Panc1 (cell line): Measurements from ENCODE around the gene ZNF738. TPM values are rescaled to one million over a fixed set of nuclear protein-coding genes. Genes with fewer than 3 reads are reported as not detected.
A peak's percentile ranks its signal among the peaks of the same experiment; 100 is the strongest.

ENCODE experiments used
- ATAC-seq: fragments of 200-7000 bp; cut with Tn5 transposase; 2 replicates; pipeline ENCODE4 v1.9.1; 2020; ENCODE audit warnings: mild to moderate bottlenecking, moderate library complexity
- BruUV-seq: library from RNA; stranded (reverse); fragments of 400-500 nt; replicated peaks from 2 replicates; lab custom pipeline; 2021; lab: Mats Ljungman, UMichigan
- CTCF ChIA-PET: fragments of 300-600 bp; sonication (Branson Sonifier 250); formaldehyde crosslinking; loops from one replicate; lab custom pipeline; 2022; ENCODE audit warnings: antibody characterized with exemption; lab: Charles Lee
- POLR2A ChIA-PET: fragments of 300-600 bp; sonication (Branson Sonifier 250); formaldehyde crosslinking; loops from one replicate; lab custom pipeline; 2022; ENCODE audit warnings: antibody characterized with exemption; lab: Charles Lee
- DNase-seq: peaks from one replicate; pipeline ENCODE4 v3.0.0-alpha.2; 2010; ENCODE audit warnings: low read depth, low spot score
- H3K27ac ChIP-seq: 2 replicates; pipeline ENCODE4 v1.5.1; 2011; ENCODE audit warnings: mild to moderate bottlenecking, low read length, inconsistent platforms
- H3K27me3 ChIP-seq: fragments of 200-500 bp; sonication (Bioruptor generic); 2 replicates; pipeline ENCODE4 v1.6.0; 2014; ENCODE audit warnings: low read length, inconsistent platforms; ENCODE audit not compliant: control insufficient read depth, insufficient read depth
- H3K36me3 ChIP-seq: fragments of 200-500 bp; sonication (Bioruptor generic); 2 replicates; pipeline ENCODE4 v1.5.1; 2014; ENCODE audit warnings: inconsistent platforms, mild to moderate bottlenecking, low read length, moderate library complexity; ENCODE audit not compliant: control insufficient read depth, insufficient read depth
- H3K4me1 ChIP-seq: 2 replicates; pipeline ENCODE4 v1.5.1; 2011; ENCODE audit warnings: inconsistent platforms, mild to moderate bottlenecking, low read length, moderate library complexity; ENCODE audit not compliant: control insufficient read depth, insufficient read depth
- H3K4me3 ChIP-seq, 2 experiments: 2 replicates each; pipeline ENCODE4 v1.5.1; 2011 to 2012; ENCODE audit warnings: low read depth in 2 of 2, low read length in 2 of 2, mild to moderate bottlenecking in 2 of 2, inconsistent platforms in 1 of 2, moderate library complexity in 1 of 2
- H3K9me3 ChIP-seq: fragments of 200-500 bp; sonication (Bioruptor generic); 2 replicates; pipeline ENCODE4 v1.5.1; 2014; ENCODE audit warnings: low read depth, mild to moderate bottlenecking, inconsistent platforms, low read length, moderate library complexity; ENCODE audit not compliant: control insufficient read depth, insufficient read depth
- POLR2AphosphoS5 ChIP-seq: IDR thresholded peaks from 2 replicates; pipeline ENCODE4 v1.6.1; 2012; ENCODE audit warnings: mild to moderate bottlenecking, low read depth, low read length, moderate library complexity
- SIN3A ChIP-seq: IDR thresholded peaks from 2 replicates; pipeline ENCODE4 v1.6.1; 2012; ENCODE audit warnings: low read depth, mild to moderate bottlenecking, low read length, moderate library complexity, borderline replicate concordance; ENCODE audit not compliant: insufficient read depth
- TCF7L2 ChIP-seq: IDR thresholded peaks from 2 replicates; pipeline ENCODE4 v1.6.1; 2011; ENCODE audit warnings: mild to moderate bottlenecking, low read depth, low read length, inconsistent platforms
- in situ Hi-C: cut with HindIII; loops from 2 replicates; pipeline ENCODE4 v1.10.0; 2016; ENCODE audit warnings: low sequenced_read_pairs, low pct_unique_long_range_greater_than_20kb
- intact Hi-C: fragments of 100-400 bp; cut with micrococcal nuclease; formaldehyde crosslinking; loops from one replicate; pipeline ENCODE4 v1.10.0; 2022; ENCODE audit not compliant: unreplicated experiment
- total RNA-seq: library from RNA; stranded (reverse); gene quantifications from one replicate; pipeline ENCODE4 v1.2.1, GENCODE V29; 2021; ENCODE audit not compliant: unreplicated experiment
- TF ChIP-seq, protein P1 (sequence below), 2 experiments: IDR thresholded peaks; 2 replicates each; pipeline ENCODE4 v1.6.1; 2011 to 2012; ENCODE audit warnings: low read depth in 2 of 2, control low read depth in 1 of 2, low read length in 1 of 2, mild to moderate bottlenecking in 1 of 2, moderate library complexity in 1 of 2; ENCODE audit not compliant: insufficient read depth in 1 of 2
- TF ChIP-seq, protein P2 (sequence below): fragments of 450-650 bp; IDR thresholded peaks from 2 replicates; pipeline ENCODE4 v1.5.1; 2017; ENCODE audit warnings: mild to moderate bottlenecking

ZNF738 gene
- total RNA-seq, 1 experiment from 2014 or later = 9.7 TPM

DNA sequence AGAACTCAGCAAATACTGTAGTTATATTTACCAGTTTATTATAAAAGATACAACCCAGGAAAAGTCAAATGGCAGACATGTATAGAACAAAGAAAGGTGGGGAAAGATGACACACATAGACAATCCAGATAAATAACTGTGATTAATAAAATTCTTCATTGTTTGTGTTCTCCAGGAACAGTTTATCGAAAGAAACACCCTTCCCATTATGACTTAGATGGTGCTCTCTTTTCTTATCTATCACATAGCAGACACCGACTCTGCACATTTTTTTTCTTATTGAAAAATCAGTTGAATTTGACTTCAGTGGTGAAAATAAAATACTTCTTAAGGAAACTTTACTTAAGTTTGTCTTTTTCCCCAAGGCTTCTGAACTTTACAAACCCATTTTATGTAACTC, 35.8 kb upstream of the ZNF738 start:
- DNase-seq (no peak), ATAC-seq (no peak)
- Histone ChIP-seq H3K27ac (no peak overlapping the region), H3K27me3 (no peaks in the 10 kb centered on the region), H3K4me1 (peaks cover 3% of the 10 kb centered on the region; the same call in 1 of the 2 replicates), H3K9me3 (no peaks in the 10 kb centered on the region), H3K4me3 (no peak overlapping the region), H3K36me3 (no peaks in the 10 kb centered on the region)
- in situ Hi-C loops (no loop called here), intact Hi-C loops (no loop called here)
- TSS peak; percentile 1 for BruUV-seq
- POLR2A ChIA-PET = no interaction called here
- TF ChIP-seq SIN3A (no peak), POLR2AphosphoS5 (no peak), TCF7L2 (no peak)
- TF ChIP-seq, protein P1, sequence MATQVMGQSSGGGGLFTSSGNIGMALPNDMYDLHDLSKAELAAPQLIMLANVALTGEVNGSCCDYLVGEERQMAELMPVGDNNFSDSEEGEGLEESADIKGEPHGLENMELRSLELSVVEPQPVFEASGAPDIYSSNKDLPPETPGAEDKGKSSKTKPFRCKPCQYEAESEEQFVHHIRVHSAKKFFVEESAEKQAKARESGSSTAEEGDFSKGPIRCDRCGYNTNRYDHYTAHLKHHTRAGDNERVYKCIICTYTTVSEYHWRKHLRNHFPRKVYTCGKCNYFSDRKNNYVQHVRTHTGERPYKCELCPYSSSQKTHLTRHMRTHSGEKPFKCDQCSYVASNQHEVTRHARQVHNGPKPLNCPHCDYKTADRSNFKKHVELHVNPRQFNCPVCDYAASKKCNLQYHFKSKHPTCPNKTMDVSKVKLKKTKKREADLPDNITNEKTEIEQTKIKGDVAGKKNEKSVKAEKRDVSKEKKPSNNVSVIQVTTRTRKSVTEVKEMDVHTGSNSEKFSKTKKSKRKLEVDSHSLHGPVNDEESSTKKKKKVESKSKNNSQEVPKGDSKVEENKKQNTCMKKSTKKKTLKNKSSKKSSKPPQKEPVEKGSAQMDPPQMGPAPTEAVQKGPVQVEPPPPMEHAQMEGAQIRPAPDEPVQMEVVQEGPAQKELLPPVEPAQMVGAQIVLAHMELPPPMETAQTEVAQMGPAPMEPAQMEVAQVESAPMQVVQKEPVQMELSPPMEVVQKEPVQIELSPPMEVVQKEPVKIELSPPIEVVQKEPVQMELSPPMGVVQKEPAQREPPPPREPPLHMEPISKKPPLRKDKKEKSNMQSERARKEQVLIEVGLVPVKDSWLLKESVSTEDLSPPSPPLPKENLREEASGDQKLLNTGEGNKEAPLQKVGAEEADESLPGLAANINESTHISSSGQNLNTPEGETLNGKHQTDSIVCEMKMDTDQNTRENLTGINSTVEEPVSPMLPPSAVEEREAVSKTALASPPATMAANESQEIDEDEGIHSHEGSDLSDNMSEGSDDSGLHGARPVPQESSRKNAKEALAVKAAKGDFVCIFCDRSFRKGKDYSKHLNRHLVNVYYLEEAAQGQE (IDR thresholded peaks at IDR 0.05; ENCODE audit: insufficient read depth in 1 of 2, low read depth in 2 of 2, low read length in 1 of 2) = no peak
- TF ChIP-seq, protein P2, sequence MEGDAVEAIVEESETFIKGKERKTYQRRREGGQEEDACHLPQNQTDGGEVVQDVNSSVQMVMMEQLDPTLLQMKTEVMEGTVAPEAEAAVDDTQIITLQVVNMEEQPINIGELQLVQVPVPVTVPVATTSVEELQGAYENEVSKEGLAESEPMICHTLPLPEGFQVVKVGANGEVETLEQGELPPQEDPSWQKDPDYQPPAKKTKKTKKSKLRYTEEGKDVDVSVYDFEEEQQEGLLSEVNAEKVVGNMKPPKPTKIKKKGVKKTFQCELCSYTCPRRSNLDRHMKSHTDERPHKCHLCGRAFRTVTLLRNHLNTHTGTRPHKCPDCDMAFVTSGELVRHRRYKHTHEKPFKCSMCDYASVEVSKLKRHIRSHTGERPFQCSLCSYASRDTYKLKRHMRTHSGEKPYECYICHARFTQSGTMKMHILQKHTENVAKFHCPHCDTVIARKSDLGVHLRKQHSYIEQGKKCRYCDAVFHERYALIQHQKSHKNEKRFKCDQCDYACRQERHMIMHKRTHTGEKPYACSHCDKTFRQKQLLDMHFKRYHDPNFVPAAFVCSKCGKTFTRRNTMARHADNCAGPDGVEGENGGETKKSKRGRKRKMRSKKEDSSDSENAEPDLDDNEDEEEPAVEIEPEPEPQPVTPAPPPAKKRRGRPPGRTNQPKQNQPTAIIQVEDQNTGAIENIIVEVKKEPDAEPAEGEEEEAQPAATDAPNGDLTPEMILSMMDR = no peak
- CTCF ChIA-PET = interaction anchor here (0.6 kb wide), 1 partner anchor 106 kb away, joined by 7 read pairs; no protein-coding TSS in a partner anchor

DNA sequence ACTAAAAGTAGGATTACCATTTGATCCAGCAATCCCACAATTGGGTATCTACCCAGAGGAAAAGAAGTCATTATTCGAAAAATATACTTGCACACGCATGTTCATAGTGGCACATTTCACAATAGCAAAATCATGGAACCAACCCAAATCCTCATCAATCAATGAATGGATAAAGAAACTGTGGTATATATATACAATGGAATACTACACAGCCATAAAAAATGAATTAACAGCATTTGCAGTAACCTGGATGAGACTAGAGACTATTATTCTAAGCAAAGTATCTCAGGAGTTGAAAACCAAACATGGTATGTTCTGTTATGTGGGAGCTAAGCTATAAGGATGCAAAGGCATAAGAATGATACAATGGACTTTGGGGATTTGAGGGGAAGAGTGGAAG, 32.6 kb upstream of the ZNF738 start:
- no peaks in the 10 kb centered on the region for H3K27me3 ChIP-seq
- no peak for TF ChIP-seq POLR2AphosphoS5
- TF ChIP-seq, protein P1 (IDR thresholded peaks at IDR 0.05; ENCODE audit: insufficient read depth in 1 of 2, low read depth in 2 of 2, low read length in 1 of 2) = no peak
- no peak for TF ChIP-seq SIN3A
- TF ChIP-seq, protein P2 = no peak
- no peak for TF ChIP-seq TCF7L2
- in situ Hi-C loops = no loop called here
- BruUV-seq = no TSS peak
- ChIA-PET CTCF (no interaction called here), POLR2A (no interaction called here)
- ATAC-seq (no peak), DNase-seq (no peak)
- intact Hi-C loops = no loop called here
- no peak overlapping the region for H3K4me3 ChIP-seq
- no peaks in the 10 kb centered on the region for H3K9me3 ChIP-seq
- H3K4me1 ChIP-seq = peaks cover 5% of the 10 kb centered on the region; the same call in 1 of the 2 replicates
- no peaks in the 10 kb centered on the region; the same call in 1 of the 2 replicates for H3K36me3 ChIP-seq
- no peak overlapping the region for H3K27ac ChIP-seq
